ENCODE data around the gene AQP11.

Gene AQP11

GRCh38 chr11:77658213-77659013 lies 68.7 kb downstream of the AQP11 start:
- DNase-seq (ENCODE audit: low spot score) = no peak
- no peak overlapping the region for H3K4me3 Mint-ChIP-seq
- no peaks in the 10 kb centered on the region for H3K9me3 Mint-ChIP-seq
- H3K27ac Mint-ChIP-seq = no peak overlapping the region
- no peaks in the 10 kb centered on the region for H3K4me1 Mint-ChIP-seq (ENCODE audit: low read depth)
- no peaks in the 10 kb centered on the region for H3K27me3 Mint-ChIP-seq (ENCODE audit: low read depth)
- no peaks in the 10 kb centered on the region for H3K36me3 Mint-ChIP-seq (ENCODE audit: low read depth)
